ENCODE measurements around the gene COMP.
"Not testable (repeated sequence)": the region's sequence is repeated elsewhere in the genome, so short reads cannot be mapped to it uniquely, and the experiment has no call there.

Gene COMP

DNA sequence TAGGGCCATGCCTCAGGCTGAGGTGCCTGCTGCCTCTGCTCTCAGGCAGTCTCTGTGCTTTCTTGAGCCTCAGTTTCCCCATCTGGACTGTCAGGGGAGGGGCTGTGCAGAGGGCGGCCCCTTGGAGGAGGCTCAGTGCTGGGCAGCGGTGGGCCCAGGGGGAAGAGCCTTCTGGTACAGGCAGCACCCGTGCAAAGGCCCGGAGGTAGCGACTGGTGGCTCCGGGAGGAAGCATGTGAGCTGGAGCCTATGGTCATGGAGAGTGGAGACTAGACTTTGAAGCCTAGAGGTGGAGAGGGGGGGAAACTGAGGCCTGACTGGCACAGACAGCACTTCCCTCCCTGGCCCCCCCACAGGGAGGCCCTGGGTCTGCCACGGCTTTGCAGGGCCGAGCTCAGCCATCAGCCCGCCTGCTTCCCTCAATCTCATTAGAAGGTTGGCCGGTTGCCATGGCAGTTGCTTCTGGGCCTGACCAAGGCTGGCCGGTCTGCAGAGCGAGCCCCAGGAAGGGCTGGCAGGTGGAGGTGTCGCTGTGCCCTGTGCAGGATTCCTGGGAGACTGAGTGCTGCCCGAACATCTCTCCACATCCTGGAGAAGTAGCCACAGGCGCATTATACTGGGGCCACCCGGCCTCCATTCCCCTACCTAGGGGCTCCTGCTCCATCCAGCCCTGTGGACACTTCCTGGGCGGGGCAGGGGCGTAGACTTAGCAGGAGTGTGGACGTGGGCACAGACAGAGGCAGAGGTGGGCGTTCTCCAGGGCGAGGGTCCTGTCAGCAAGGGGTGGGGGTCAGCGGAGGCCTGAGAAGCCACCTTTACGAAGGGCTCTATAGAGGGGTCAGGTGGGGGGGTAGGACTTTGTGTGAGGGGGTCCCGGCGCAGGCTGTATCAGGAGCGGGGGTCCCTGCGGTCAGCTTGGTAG, 54.4 kb downstream of the COMP start:
- WGBS (ENCODE audit: insufficient coverage, insufficient read length) = no CpG with 5 or more reads among the region's 27 CpGs
- H3K9me3 ChIP-seq (ENCODE audit: control insufficient read depth, insufficient read depth, low read length) = no peaks in the 10 kb centered on the region
- no peaks in the 10 kb centered on the region for H3K36me3 ChIP-seq (ENCODE audit: control insufficient read depth, insufficient read depth, low read length)
- DNase-seq (ENCODE audit: low read depth, low spot score) = no peak
- no peak overlapping the region for H3K4me3 ChIP-seq (ENCODE audit: low read length)
- H3K27ac ChIP-seq (ENCODE audit: low read length) = no peak overlapping the region
- H3K27me3 ChIP-seq (ENCODE audit: control insufficient read depth, insufficient read depth, low read length) = no peaks in the 10 kb centered on the region
- no peaks in the 10 kb centered on the region; the same call in 1 of the 2 replicates for H3K4me1 ChIP-seq (ENCODE audit: control insufficient read depth, insufficient read depth, low read length)

DNA sequence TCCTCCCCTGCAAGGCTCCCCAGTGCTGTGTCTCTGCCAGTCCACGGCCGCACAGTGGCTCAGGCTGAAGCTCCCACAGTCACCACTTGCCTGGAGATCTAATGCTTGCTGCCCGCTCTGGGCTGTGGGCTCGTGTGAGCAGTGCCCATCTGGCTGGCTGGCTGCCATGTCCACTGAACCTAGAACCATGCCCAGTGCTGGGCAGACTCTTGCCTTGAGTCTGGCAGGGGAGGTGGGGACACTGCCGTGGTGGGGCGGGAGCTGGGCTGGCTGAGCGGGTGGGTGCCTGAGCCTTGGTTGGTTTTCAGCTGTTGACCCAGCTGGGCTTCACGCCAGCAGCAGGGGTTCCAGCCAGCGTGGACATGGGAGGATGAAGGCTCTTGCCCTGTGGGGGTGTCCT, 55.4 kb downstream of the COMP start:
- no peaks in the 10 kb centered on the region; the same call in 1 of the 2 replicates for H3K4me1 ChIP-seq (ENCODE audit: control insufficient read depth, insufficient read depth, low read length)
- no peak for DNase-seq (ENCODE audit: low read depth, low spot score)

GRCh38 chr19:18735324-18735723, 55.8 kb downstream of the COMP start:
- H3K4me1 ChIP-seq (ENCODE audit: control insufficient read depth, insufficient read depth, low read length) = no peaks in the 10 kb centered on the region; the same call in 1 of the 2 replicates

More for the DNA sequence above, 55.4 kb downstream of the COMP start:
- no peak overlapping the region for H3K4me3 ChIP-seq (ENCODE audit: low read length)
- H3K36me3 ChIP-seq (ENCODE audit: control insufficient read depth, insufficient read depth, low read length) = no peaks in the 10 kb centered on the region
- H3K27ac ChIP-seq (ENCODE audit: low read length) = no peak overlapping the region
- no peaks in the 10 kb centered on the region for H3K27me3 ChIP-seq (ENCODE audit: control insufficient read depth, insufficient read depth, low read length)
- no peaks in the 10 kb centered on the region for H3K9me3 ChIP-seq (ENCODE audit: control insufficient read depth, insufficient read depth, low read length)
- no CpG with 5 or more reads among the region's 9 CpGs for WGBS (ENCODE audit: insufficient coverage, insufficient read length)

DNA sequence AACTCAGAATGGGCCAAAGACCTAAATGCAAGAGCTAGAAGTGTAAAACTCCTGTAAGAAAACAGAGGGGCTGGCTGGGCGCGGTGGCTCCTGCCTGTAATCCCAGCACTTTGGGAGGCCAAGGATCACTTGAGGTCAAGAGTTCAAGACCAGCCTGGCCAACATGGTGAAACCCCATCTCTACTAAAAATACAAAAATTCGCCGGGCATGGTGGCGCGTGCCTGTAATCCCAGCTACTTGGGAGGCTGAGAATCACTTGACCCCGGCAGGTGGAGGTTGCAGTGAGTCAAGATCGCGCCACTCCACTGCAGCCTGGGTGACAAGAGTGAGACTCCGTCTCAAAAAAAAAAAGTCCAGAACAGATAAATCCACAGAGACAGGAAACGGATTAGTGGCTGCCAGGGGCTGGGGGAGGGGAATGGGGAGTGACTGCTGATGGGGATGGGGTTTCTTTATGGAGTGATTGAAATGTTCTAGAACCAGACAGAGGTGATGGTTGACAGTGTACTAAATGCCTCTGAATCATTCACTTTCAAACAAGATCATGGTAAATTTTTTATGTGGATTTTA, 57.3 kb downstream of the COMP start:
- not testable (repeated sequence) for H3K4me3 ChIP-seq (ENCODE audit: low read length); H3K9me3 ChIP-seq (ENCODE audit: control insufficient read depth, insufficient read depth, low read length); H3K36me3 ChIP-seq (ENCODE audit: control insufficient read depth, insufficient read depth, low read length); H3K27ac ChIP-seq (ENCODE audit: low read length); DNase-seq (ENCODE audit: low read depth, low spot score); H3K27me3 ChIP-seq (ENCODE audit: control insufficient read depth, insufficient read depth, low read length); H3K4me1 ChIP-seq (ENCODE audit: control insufficient read depth, insufficient read depth, low read length)
- WGBS (ENCODE audit: insufficient coverage, insufficient read length) = no CpG with 5 or more reads among the region's 11 CpGs

More at GRCh38 chr19:18735324-18735723, 55.8 kb downstream of the COMP start:
- Histone ChIP-seq H3K27me3 (ENCODE audit: control insufficient read depth, insufficient read depth, low read length) (no peaks in the 10 kb centered on the region), H3K4me3 (ENCODE audit: low read length) (no peak overlapping the region), H3K27ac (ENCODE audit: low read length) (no peak overlapping the region), H3K9me3 (ENCODE audit: control insufficient read depth, insufficient read depth, low read length) (no peaks in the 10 kb centered on the region), H3K36me3 (ENCODE audit: control insufficient read depth, insufficient read depth, low read length) (no peaks in the 10 kb centered on the region)
- DNase-seq (ENCODE audit: low read depth, low spot score) = no peak
- no CpG with 5 or more reads among the region's 14 CpGs for WGBS (ENCODE audit: insufficient coverage, insufficient read length)

GRCh38 chr19:18733196-18733647, 57.9 kb downstream of the COMP start:
- Histone ChIP-seq H3K36me3 (ENCODE audit: control insufficient read depth, insufficient read depth, low read length) (0 out of 2 replicates have a peak, but pooled peaks cover 2% of the 10 kb centered on the region), H3K4me3 (ENCODE audit: low read length) (no peak overlapping the region), H3K9me3 (ENCODE audit: control insufficient read depth, insufficient read depth, low read length) (no peaks in the 10 kb centered on the region), H3K4me1 (ENCODE audit: control insufficient read depth, insufficient read depth, low read length) (no peaks in the 10 kb centered on the region; the same call in 1 of the 2 replicates), H3K27me3 (ENCODE audit: control insufficient read depth, insufficient read depth, low read length) (no peaks in the 10 kb centered on the region), H3K27ac (ENCODE audit: low read length) (no peak overlapping the region)
- no peak for DNase-seq (ENCODE audit: low read depth, low spot score)
- no CpG with 5 or more reads among the region's 11 CpGs for WGBS (ENCODE audit: insufficient coverage, insufficient read length)
